ENCODE measurements around the gene LRRC51.

Gene LRRC51

GRCh38 chr11:72120930-72121329, 40.3 kb downstream of the LRRC51 start:
- Histone ChIP-seq H3K9me2 (replicated peaks; ENCODE audit: insufficient read depth, low read length) (no peaks in the 10 kb centered on the region), H2AFZ (ENCODE audit: low read depth, low read length, severe bottlenecking) (no peak overlapping the region), H3K9me3 (ENCODE audit: insufficient read depth, low read length) (peaks cover 26% of the 10 kb centered on the region; the same call in 1 of the 2 replicates), H3K27ac (ENCODE audit: low read depth, low read length) (no peak overlapping the region), H4K20me1 (ENCODE audit: low read depth, low read length) (no peaks in the 10 kb centered on the region), H3K79me2 (ENCODE audit: insufficient read depth, low read length) (no peaks in the 10 kb centered on the region), H3K4me2 (ENCODE audit: low read depth, low read length, poor library complexity, severe bottlenecking) (no peak overlapping the region), H3K36me3 (ENCODE audit: low read length) (no peaks in the 10 kb centered on the region), H3K27me3 (ENCODE audit: low read length) (no peaks in the 10 kb centered on the region), H3F3A (ENCODE audit: insufficient read depth) (no peaks in the 10 kb centered on the region), H3K9ac (ENCODE audit: low read length) (no peak overlapping the region), H3K4me3 (ENCODE audit: insufficient read depth, low read length, poor library complexity, severe bottlenecking) (no peak overlapping the region)
- TF ChIP-seq EZH2phosphoT487 (conservative IDR thresholded peaks at IDR 0.05; ENCODE audit: low read length) (no peak), CTCF (IDR thresholded peaks at IDR 0.05; ENCODE audit: insufficient read depth, low read length, poor library complexity, severe bottlenecking) (no peak)

GRCh38 chr11:72122607-72123006, 42.0 kb downstream of the LRRC51 start:
- Histone ChIP-seq H3K27ac (ENCODE audit: low read depth, low read length) (no peak overlapping the region), H2AFZ (ENCODE audit: low read depth, low read length, severe bottlenecking) (no peak overlapping the region), H3K9ac (ENCODE audit: low read length) (no peak overlapping the region), H3F3A (ENCODE audit: insufficient read depth) (no peaks in the 10 kb centered on the region), H3K4me3 (ENCODE audit: insufficient read depth, low read length, poor library complexity, severe bottlenecking) (no peak overlapping the region), H3K4me2 (ENCODE audit: low read depth, low read length, poor library complexity, severe bottlenecking) (no peak overlapping the region), H3K79me2 (ENCODE audit: insufficient read depth, low read length) (no peaks in the 10 kb centered on the region), H3K27me3 (ENCODE audit: low read length) (no peaks in the 10 kb centered on the region), H3K9me3 (ENCODE audit: insufficient read depth, low read length) (peaks cover 36% of the 10 kb centered on the region; the same call in 1 of the 2 replicates), H4K20me1 (ENCODE audit: low read depth, low read length) (no peaks in the 10 kb centered on the region), H3K9me2 (replicated peaks; ENCODE audit: insufficient read depth, low read length) (no peaks in the 10 kb centered on the region), H3K36me3 (ENCODE audit: low read length) (0 out of 2 replicates have a peak, but pooled peaks cover 2% of the 10 kb centered on the region)
- TF ChIP-seq EZH2phosphoT487 (conservative IDR thresholded peaks at IDR 0.05; ENCODE audit: low read length): no peak
- TF ChIP-seq CTCF (IDR thresholded peaks at IDR 0.05; ENCODE audit: insufficient read depth, low read length, poor library complexity, severe bottlenecking): no peak

- no peaks in the 10 kb centered on the region for H4K20me1 ChIP-seq (ENCODE audit: low read depth, low read length)
- TF ChIP-seq EZH2phosphoT487 (conservative IDR thresholded peaks at IDR 0.05; ENCODE audit: low read length) (no peak), CTCF (IDR thresholded peaks at IDR 0.05; ENCODE audit: insufficient read depth, low read length, poor library complexity, severe bottlenecking) (no peak)
- no peak overlapping the region for H3K9ac ChIP-seq (ENCODE audit: low read length)
- H3K36me3 ChIP-seq (ENCODE audit: low read length): 0 out of 2 replicates have a peak, but pooled peaks cover 2% of the 10 kb centered on the region
- no peak overlapping the region for H2AFZ ChIP-seq (ENCODE audit: low read depth, low read length, severe bottlenecking)
- H3K79me2 ChIP-seq (ENCODE audit: insufficient read depth, low read length): no peaks in the 10 kb centered on the region
- H3K9me2 ChIP-seq (replicated peaks; ENCODE audit: insufficient read depth, low read length): no peaks in the 10 kb centered on the region
- H3F3A ChIP-seq (ENCODE audit: insufficient read depth): no peaks in the 10 kb centered on the region
- no peaks in the 10 kb centered on the region for H3K27me3 ChIP-seq (ENCODE audit: low read length)
- no peak overlapping the region for H3K4me2 ChIP-seq (ENCODE audit: low read depth, low read length, poor library complexity, severe bottlenecking)
- no peak overlapping the region for H3K4me3 ChIP-seq (ENCODE audit: insufficient read depth, low read length, poor library complexity, severe bottlenecking)
- H3K27ac ChIP-seq (ENCODE audit: low read depth, low read length): no peak overlapping the region
- peaks cover 42% of the 10 kb centered on the region; the same call in 1 of the 2 replicates for H3K9me3 ChIP-seq (ENCODE audit: insufficient read depth, low read length)
Measured at GRCh38 chr11:72123117-72123653, 42.5 kb downstream of the LRRC51 start.

Measured in SU-DHL-6 (cell line).